ENCODE measurements around the gene HLCS.

- TF ChIP-seq EZH2 (IDR thresholded peaks at IDR 0.05; ENCODE audit: low read length, missing control alignments), result no peak
- TF ChIP-seq CTCF (conservative IDR thresholded peaks at IDR 0.05 in 1 of 2, IDR thresholded peaks at IDR 0.05 in 1 of 2; ENCODE audit: low read depth in 1 of 2, low read length in 2 of 2), result no peak
Observed at GRCh38 chr21:36763305-36763704, 203.2 kb downstream of the HLCS start.
